K562 (cell line): ENCODE measurements around the gene KIAA1614.

ENCODE experiments used
- CTBP1 ChIP-seq: fragments of 450-650 bp; IDR thresholded peaks from 2 replicates; pipeline ENCODE4 v1.6.1; 2016; ENCODE audit warnings: borderline replicate concordance
- E2F4 ChIP-seq: sonication (generic); formaldehyde crosslinking; IDR thresholded peaks from 2 replicates; pipeline ENCODE4 v1.8.0; 2022; ENCODE audit warnings: mild to moderate bottlenecking, low read depth, missing genetic modification reagents
- EP400 ChIP-seq: fragments of 450-650 bp; IDR thresholded peaks from 2 replicates; pipeline ENCODE4 v1.6.1; 2017; ENCODE audit warnings: antibody characterized with exemption, mild to moderate bottlenecking, moderate library complexity
- GATAD2B ChIP-seq: fragments of 450-650 bp; IDR thresholded peaks from 2 replicates; pipeline ENCODE4 v1.6.1; 2017; ENCODE audit warnings: mild to moderate bottlenecking, borderline replicate concordance
- HDAC6 ChIP-seq: IDR thresholded peaks from 2 replicates; pipeline ENCODE4 v1.6.1; 2012; ENCODE audit warnings: low read depth, mild to moderate bottlenecking, control low read depth, inconsistent platforms, low read length, moderate library complexity
- NCOA2 ChIP-seq, 2 experiments: fragments of 450-650 bp; IDR thresholded peaks; 2 replicates each; pipeline ENCODE4 v1.6.1; 2018; ENCODE audit warnings: mild to moderate bottlenecking in 2 of 2, moderate library complexity in 1 of 2; ENCODE audit not compliant: partially characterized antibody in 2 of 2
- NFE2 ChIP-seq: IDR thresholded peaks from 2 replicates; pipeline ENCODE4 v1.6.1; 2014; ENCODE audit warnings: antibody characterized with exemption, low read depth
- ZNF140 ChIP-seq: fragments of 250-450 bp; sonication (Bioruptor Pico); IDR thresholded peaks from 2 replicates; pipeline ENCODE4 v1.8.0; 2021; ENCODE audit warnings: moderate library complexity, mild to moderate bottlenecking, inconsistent platforms
- ZNF384 ChIP-seq: IDR thresholded peaks from 2 replicates; pipeline ENCODE4 v1.6.1; 2012; ENCODE audit warnings: low read depth, low read length, improper control_type of control experiment
- TF ChIP-seq, protein P1 (sequence below), 3 experiments: IDR thresholded peaks in 2 of 3; conservative IDR thresholded peaks in 1 of 3; 2 replicates each; pipeline ENCODE4 v1.5.1; 2011 to 2012; ENCODE audit warnings: low read length in 3 of 3, mild to moderate bottlenecking in 3 of 3, control low read depth in 2 of 3, improper control_type of control experiment in 1 of 3, inconsistent platforms in 1 of 3, low read depth in 1 of 3, mixed read lengths in 1 of 3, moderate library complexity in 1 of 3; ENCODE audit not compliant: insufficient read depth in 2 of 3
- TF ChIP-seq, protein P2 (sequence below): sonication (generic); formaldehyde crosslinking; IDR thresholded peaks from 2 replicates; pipeline ENCODE4 v1.8.1; 2023; ENCODE audit warnings: mild to moderate bottlenecking, missing genetic modification reagents
- TF ChIP-seq, protein P3 (sequence below), 2 experiments: fragments of 150-350 bp in 1 of 2; IDR thresholded peaks; 2 replicates each; pipeline ENCODE4 v1.6.1; 2012 to 2016; ENCODE audit warnings: low read depth in 2 of 2, low read length in 2 of 2, mild to moderate bottlenecking in 1 of 2, moderate library complexity in 1 of 2
- TF ChIP-seq, protein P4 (sequence below): fragments of 200-800 bp; sonication (Bioruptor generic); IDR thresholded peaks from 2 replicates; pipeline ENCODE4 v1.6.1; 2017; ENCODE audit warnings: missing genetic modification characterization, missing compliant biosample characterization

DNA sequence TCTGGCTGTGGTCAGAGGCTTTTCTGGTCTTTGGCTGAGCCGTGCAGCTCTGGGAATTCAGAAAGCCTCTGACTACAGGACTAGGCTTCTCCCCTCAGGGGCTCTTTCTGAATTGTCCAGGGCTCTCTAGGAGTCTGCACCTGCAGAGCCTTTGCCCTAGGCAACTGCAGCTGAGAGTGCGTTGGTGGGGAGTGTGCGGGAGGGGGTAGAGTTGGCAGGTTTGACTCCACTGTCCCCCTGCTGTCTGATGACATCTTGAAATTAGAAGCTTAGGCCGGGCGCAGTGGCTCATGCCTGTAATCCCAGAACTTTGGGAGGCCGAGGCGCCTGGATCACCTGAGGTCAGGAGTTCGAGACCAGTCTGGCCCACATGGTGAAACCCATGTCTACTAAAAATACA, 32.9 kb downstream of the KIAA1614 start:
- TF ChIP-seq, protein P1, sequence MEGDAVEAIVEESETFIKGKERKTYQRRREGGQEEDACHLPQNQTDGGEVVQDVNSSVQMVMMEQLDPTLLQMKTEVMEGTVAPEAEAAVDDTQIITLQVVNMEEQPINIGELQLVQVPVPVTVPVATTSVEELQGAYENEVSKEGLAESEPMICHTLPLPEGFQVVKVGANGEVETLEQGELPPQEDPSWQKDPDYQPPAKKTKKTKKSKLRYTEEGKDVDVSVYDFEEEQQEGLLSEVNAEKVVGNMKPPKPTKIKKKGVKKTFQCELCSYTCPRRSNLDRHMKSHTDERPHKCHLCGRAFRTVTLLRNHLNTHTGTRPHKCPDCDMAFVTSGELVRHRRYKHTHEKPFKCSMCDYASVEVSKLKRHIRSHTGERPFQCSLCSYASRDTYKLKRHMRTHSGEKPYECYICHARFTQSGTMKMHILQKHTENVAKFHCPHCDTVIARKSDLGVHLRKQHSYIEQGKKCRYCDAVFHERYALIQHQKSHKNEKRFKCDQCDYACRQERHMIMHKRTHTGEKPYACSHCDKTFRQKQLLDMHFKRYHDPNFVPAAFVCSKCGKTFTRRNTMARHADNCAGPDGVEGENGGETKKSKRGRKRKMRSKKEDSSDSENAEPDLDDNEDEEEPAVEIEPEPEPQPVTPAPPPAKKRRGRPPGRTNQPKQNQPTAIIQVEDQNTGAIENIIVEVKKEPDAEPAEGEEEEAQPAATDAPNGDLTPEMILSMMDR (IDR thresholded peaks at IDR 0.05 in 2 of 3, conservative IDR thresholded peaks at IDR 0.05 in 1 of 3; ENCODE audit: insufficient read depth in 2 of 3, low read depth in 1 of 3, low read length in 3 of 3): no peak
- TF ChIP-seq CTBP1 (no peak), EP400 (no peak), E2F4 (CRISPR knock-in tag) (no peak), ZNF140 (CRISPR knock-in tag) (no peak), HDAC6 (no peak), NCOA2 (IDR thresholded peaks at IDR 0.05; ENCODE audit: partially characterized antibody in 2 of 2) (no peak), ZNF384 (no peak), NFE2 (no peak), GATAD2B (no peak)
- TF ChIP-seq, protein P2, sequence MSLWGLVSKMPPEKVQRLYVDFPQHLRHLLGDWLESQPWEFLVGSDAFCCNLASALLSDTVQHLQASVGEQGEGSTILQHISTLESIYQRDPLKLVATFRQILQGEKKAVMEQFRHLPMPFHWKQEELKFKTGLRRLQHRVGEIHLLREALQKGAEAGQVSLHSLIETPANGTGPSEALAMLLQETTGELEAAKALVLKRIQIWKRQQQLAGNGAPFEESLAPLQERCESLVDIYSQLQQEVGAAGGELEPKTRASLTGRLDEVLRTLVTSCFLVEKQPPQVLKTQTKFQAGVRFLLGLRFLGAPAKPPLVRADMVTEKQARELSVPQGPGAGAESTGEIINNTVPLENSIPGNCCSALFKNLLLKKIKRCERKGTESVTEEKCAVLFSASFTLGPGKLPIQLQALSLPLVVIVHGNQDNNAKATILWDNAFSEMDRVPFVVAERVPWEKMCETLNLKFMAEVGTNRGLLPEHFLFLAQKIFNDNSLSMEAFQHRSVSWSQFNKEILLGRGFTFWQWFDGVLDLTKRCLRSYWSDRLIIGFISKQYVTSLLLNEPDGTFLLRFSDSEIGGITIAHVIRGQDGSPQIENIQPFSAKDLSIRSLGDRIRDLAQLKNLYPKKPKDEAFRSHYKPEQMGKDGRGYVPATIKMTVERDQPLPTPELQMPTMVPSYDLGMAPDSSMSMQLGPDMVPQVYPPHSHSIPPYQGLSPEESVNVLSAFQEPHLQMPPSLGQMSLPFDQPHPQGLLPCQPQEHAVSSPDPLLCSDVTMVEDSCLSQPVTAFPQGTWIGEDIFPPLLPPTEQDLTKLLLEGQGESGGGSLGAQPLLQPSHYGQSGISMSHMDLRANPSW (CRISPR knock-in tag): no peak
- TF ChIP-seq, protein P3, sequence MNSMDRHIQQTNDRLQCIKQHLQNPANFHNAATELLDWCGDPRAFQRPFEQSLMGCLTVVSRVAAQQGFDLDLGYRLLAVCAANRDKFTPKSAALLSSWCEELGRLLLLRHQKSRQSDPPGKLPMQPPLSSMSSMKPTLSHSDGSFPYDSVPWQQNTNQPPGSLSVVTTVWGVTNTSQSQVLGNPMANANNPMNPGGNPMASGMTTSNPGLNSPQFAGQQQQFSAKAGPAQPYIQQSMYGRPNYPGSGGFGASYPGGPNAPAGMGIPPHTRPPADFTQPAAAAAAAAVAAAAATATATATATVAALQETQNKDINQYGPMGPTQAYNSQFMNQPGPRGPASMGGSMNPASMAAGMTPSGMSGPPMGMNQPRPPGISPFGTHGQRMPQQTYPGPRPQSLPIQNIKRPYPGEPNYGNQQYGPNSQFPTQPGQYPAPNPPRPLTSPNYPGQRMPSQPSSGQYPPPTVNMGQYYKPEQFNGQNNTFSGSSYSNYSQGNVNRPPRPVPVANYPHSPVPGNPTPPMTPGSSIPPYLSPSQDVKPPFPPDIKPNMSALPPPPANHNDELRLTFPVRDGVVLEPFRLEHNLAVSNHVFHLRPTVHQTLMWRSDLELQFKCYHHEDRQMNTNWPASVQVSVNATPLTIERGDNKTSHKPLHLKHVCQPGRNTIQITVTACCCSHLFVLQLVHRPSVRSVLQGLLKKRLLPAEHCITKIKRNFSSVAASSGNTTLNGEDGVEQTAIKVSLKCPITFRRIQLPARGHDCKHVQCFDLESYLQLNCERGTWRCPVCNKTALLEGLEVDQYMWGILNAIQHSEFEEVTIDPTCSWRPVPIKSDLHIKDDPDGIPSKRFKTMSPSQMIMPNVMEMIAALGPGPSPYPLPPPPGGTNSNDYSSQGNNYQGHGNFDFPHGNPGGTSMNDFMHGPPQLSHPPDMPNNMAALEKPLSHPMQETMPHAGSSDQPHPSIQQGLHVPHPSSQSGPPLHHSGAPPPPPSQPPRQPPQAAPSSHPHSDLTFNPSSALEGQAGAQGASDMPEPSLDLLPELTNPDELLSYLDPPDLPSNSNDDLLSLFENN (IDR thresholded peaks at IDR 0.05; ENCODE audit: low read depth in 2 of 2, low read length in 2 of 2): no peak
- TF ChIP-seq, protein P4, sequence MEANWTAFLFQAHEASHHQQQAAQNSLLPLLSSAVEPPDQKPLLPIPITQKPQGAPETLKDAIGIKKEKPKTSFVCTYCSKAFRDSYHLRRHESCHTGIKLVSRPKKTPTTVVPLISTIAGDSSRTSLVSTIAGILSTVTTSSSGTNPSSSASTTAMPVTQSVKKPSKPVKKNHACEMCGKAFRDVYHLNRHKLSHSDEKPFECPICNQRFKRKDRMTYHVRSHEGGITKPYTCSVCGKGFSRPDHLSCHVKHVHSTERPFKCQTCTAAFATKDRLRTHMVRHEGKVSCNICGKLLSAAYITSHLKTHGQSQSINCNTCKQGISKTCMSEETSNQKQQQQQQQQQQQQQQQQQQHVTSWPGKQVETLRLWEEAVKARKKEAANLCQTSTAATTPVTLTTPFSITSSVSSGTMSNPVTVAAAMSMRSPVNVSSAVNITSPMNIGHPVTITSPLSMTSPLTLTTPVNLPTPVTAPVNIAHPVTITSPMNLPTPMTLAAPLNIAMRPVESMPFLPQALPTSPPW (CRISPR knock-in tag): no peak
